Keratinocyte (primary cell): Measurements from ENCODE around the gene NECTIN4. TPM values are rescaled to one million over a fixed set of nuclear protein-coding genes. Genes with fewer than 3 reads are reported as not detected.

ENCODE experiments used
- DNase-seq: peaks from one replicate; pipeline ENCODE4 v3.0.0-alpha.2; 2011; ENCODE audit warnings: low read depth, missing footprints, low spot score
- FAIRE-seq: peaks from 2 replicates; lab custom pipeline; 2011; peaks lifted over from hg19 to GRCh38; lab: Jason Lieb, UNC
- H2AFZ ChIP-seq: 2 replicates; pipeline ENCODE4 v1.6.0; 2012; ENCODE audit warnings: low read length, control low read depth, inconsistent platforms; ENCODE audit not compliant: control insufficient read depth
- H3K27ac ChIP-seq: 2 replicates; pipeline ENCODE4 v1.5.1; 2011; ENCODE audit warnings: low read length; ENCODE audit not compliant: control insufficient read depth, insufficient read depth
- H3K27me3 ChIP-seq: 3 replicates; pipeline ENCODE4 v1.6.0; 2011; ENCODE audit warnings: low read length; ENCODE audit not compliant: control insufficient read depth, insufficient read depth; ENCODE audit errors: extremely low read depth
- H3K36me3 ChIP-seq, 2 experiments: 2 replicates in 1 of 2; 3 replicates in 1 of 2; pipeline ENCODE4 v1.5.1; 2011; ENCODE audit warnings: low read length in 2 of 2, mild to moderate bottlenecking in 1 of 2; ENCODE audit not compliant: control insufficient read depth in 2 of 2, insufficient read depth in 2 of 2; ENCODE audit errors: extremely low read depth in 1 of 2
- H3K4me1 ChIP-seq: 3 replicates; pipeline ENCODE4 v1.5.1; 2011; ENCODE audit warnings: low read length; ENCODE audit not compliant: control insufficient read depth, insufficient read depth; ENCODE audit errors: extremely low read depth
- H3K4me2 ChIP-seq: 3 replicates; pipeline ENCODE4 v1.6.0; 2011; ENCODE audit warnings: low read depth, low read length; ENCODE audit not compliant: control insufficient read depth, insufficient read depth; ENCODE audit errors: extremely low read depth
- H3K4me3 ChIP-seq, 3 experiments: fragments of 200-600 bp in 1 of 3; sonication (generic) in 1 of 3; 2 replicates in 2 of 3; 3 replicates in 1 of 3; pipeline ENCODE4 v1.5.1; 2011 to 2016; ENCODE audit warnings: low read length in 3 of 3, mild to moderate bottlenecking in 3 of 3, control low read depth in 2 of 3, inconsistent platforms in 1 of 3, low read depth in 1 of 3, mixed read lengths in 1 of 3, mixed run types in 1 of 3, moderate library complexity in 1 of 3; ENCODE audit not compliant: control insufficient read depth in 2 of 3, insufficient read depth in 2 of 3; ENCODE audit errors: extremely low read depth in 1 of 3
- H3K79me2 ChIP-seq: 2 replicates; pipeline ENCODE4 v1.6.0; 2012; ENCODE audit warnings: low read length; ENCODE audit not compliant: control insufficient read depth, insufficient read depth
- H3K9ac ChIP-seq: 3 replicates; pipeline ENCODE4 v1.6.0; 2011; ENCODE audit warnings: low read length; ENCODE audit not compliant: control insufficient read depth, insufficient read depth; ENCODE audit errors: extremely low read depth
- H3K9me1 ChIP-seq: 3 replicates; pipeline ENCODE4 v1.6.0; 2011; ENCODE audit warnings: low read length; ENCODE audit not compliant: control insufficient read depth, insufficient read depth; ENCODE audit errors: extremely low read depth
- H3K9me3 ChIP-seq: 2 replicates; pipeline ENCODE4 v1.5.1; 2012; ENCODE audit warnings: low read depth, low read length; ENCODE audit not compliant: control insufficient read depth
- H4K20me1 ChIP-seq: 3 replicates; pipeline ENCODE4 v1.6.0; 2011; ENCODE audit warnings: low read length; ENCODE audit not compliant: control insufficient read depth, insufficient read depth; ENCODE audit errors: extremely low read depth
- EZH2 ChIP-seq: IDR thresholded peaks from one replicate; pipeline ENCODE4 v1.6.1; 2012; ENCODE audit warnings: inconsistent platforms, mild to moderate bottlenecking, low read length, moderate library complexity
- dilution Hi-C: fragments of 300-500 bp; cut with MboI; formaldehyde crosslinking; loops from one replicate; pipeline ENCODE4 v1.7.0; 2020; ENCODE audit warnings: low sequenced_read_pairs; ENCODE audit not compliant: extremely low pct_ligation_motif_present
- polyA plus RNA-seq, 5 experiments: library from polyadenylated mRNA; depleted of rRNA in 3 of 5; stranded (reverse) in 3 of 5; stranded (forward) in 1 of 5; unstranded in 1 of 5; fragments of >200 nt; gene quantifications; 1 replicate in 1 of 5; 2 replicates in 3 of 5; 3 replicates in 1 of 5; pipeline versions ENCODE4 v1.2.1 to v1.2.3, GENCODE V29; 2011 to 2012; ENCODE audit warnings: missing spikeins in 2 of 5, low read depth in 1 of 5, low replicate concordance in 1 of 5
- TF ChIP-seq, protein P1 (sequence below), 3 experiments: IDR thresholded peaks in 1 of 3; conservative IDR thresholded peaks in 1 of 3; optimal IDR thresholded peaks in 1 of 3; 2 replicates in 2 of 3; 3 replicates in 1 of 3; pipeline versions ENCODE3 to v1.5.1; 2011; ENCODE audit warnings: low read length in 3 of 3, mild to moderate bottlenecking in 3 of 3, moderate library complexity in 2 of 3, control low read depth in 1 of 3, inconsistent platforms in 1 of 3; ENCODE audit not compliant: insufficient read depth in 2 of 3; ENCODE audit errors: extremely low read depth in 1 of 3

Gene NECTIN4
- polyA plus RNA-seq, 1 donor (not counting 4 experiments of a cell fraction or from before 2014, with no cell fraction given), result 8.6 TPM

DNA sequence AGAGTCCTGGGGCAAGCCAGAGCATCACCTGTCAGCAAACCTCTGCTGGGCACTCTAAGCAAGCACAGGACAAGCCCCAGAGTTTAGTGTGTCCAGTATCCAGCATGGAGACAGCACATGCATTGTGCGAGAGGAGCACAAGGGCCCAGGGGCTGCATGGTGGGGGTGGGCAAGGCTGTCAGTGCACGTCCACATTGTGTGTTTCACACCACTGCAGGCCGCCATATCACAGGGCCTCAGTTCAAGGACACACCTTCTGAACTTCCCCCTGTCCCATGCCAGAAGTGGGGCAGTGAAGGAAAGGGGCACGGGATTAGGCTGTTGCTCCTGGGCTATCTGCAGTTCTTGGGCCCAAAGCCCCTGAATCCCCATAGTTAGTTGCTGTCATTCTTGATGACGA, 49.8 kb downstream of the NECTIN4 start:
- no peak for FAIRE-seq
- Histone ChIP-seq H3K4me3 (no peak overlapping the region), H4K20me1 (no peaks in the 10 kb centered on the region), H3K4me2 (no peak overlapping the region), H3K4me1 (peaks cover 12% of the 10 kb centered on the region), H3K27ac (no peak overlapping the region), H3K36me3 (peaks cover 21 to 23% of the 10 kb centered on the region in 2 experiments), H3K79me2 (peaks cover 10% of the 10 kb centered on the region), H3K9me1 (no peaks in the 10 kb centered on the region), H3K9ac (no peak overlapping the region), H3K9me3 (no peaks in the 10 kb centered on the region), H2AFZ (no peak overlapping the region), H3K27me3 (no peaks in the 10 kb centered on the region)
- no peak for DNase-seq
- dilution Hi-C loops, result no loop called here
- no peak for TF ChIP-seq EZH2
- TF ChIP-seq, protein P1, sequence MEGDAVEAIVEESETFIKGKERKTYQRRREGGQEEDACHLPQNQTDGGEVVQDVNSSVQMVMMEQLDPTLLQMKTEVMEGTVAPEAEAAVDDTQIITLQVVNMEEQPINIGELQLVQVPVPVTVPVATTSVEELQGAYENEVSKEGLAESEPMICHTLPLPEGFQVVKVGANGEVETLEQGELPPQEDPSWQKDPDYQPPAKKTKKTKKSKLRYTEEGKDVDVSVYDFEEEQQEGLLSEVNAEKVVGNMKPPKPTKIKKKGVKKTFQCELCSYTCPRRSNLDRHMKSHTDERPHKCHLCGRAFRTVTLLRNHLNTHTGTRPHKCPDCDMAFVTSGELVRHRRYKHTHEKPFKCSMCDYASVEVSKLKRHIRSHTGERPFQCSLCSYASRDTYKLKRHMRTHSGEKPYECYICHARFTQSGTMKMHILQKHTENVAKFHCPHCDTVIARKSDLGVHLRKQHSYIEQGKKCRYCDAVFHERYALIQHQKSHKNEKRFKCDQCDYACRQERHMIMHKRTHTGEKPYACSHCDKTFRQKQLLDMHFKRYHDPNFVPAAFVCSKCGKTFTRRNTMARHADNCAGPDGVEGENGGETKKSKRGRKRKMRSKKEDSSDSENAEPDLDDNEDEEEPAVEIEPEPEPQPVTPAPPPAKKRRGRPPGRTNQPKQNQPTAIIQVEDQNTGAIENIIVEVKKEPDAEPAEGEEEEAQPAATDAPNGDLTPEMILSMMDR (optimal IDR thresholded peaks at IDR 0.05 in 1 of 3, IDR thresholded peaks at IDR 0.05 in 1 of 3, conservative IDR thresholded peaks at IDR 0.05 in 1 of 3; ENCODE audit: extremely low read depth in 1 of 3, insufficient read depth in 2 of 3, low read length in 3 of 3), result no peak

DNA sequence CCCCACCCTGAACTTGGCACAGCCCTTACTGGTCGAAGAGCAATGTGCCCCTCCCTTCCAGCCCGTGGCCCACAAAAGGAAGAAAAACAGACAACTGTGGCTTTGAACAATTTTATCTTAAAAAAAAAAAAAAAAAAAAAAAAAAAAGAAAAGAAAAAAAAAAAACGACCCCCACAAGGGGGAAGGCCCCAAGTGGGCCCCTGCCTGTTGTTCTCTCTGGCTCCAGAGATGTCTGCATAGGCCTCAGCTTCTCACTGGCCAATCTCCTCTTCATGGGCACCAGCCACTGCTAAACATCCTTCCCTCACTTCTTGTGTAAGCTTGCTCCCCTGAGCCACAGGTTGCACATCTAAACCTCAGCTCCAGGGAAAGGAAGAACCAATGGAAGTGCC, 50.2 kb downstream of the NECTIN4 start:
- Histone ChIP-seq H4K20me1 (no peaks in the 10 kb centered on the region), H3K9ac (peak overlapping the region; percentile 84), H3K27me3 (no peaks in the 10 kb centered on the region), H3K79me2 (peaks cover 7% of the 10 kb centered on the region), H3K4me3 (peak overlapping the region in 2 of 3 experiments; percentile 77), H3K9me3 (no peaks in the 10 kb centered on the region), H3K36me3 (peaks cover 21 to 23% of the 10 kb centered on the region in 2 experiments), H3K4me1 (peaks cover 12% of the 10 kb centered on the region), H3K27ac (peak overlapping the region; percentile 82), H3K4me2 (peak overlapping the region; percentile 89), H3K9me1 (no peaks in the 10 kb centered on the region), H2AFZ (no peak overlapping the region)
- dilution Hi-C loops, result no loop called here
- FAIRE-seq (no peak), DNase-seq (no peak)
- TF ChIP-seq EZH2, result no peak
- TF ChIP-seq, protein P1 (optimal IDR thresholded peaks at IDR 0.05 in 1 of 3, IDR thresholded peaks at IDR 0.05 in 1 of 3, conservative IDR thresholded peaks at IDR 0.05 in 1 of 3; ENCODE audit: extremely low read depth in 1 of 3, insufficient read depth in 2 of 3, low read length in 3 of 3), result no peak
